ENCODE data around the gene MYH7B.
A peak's percentile ranks its signal among the peaks of the same experiment; 100 is the strongest.

MYH7B gene

DNA sequence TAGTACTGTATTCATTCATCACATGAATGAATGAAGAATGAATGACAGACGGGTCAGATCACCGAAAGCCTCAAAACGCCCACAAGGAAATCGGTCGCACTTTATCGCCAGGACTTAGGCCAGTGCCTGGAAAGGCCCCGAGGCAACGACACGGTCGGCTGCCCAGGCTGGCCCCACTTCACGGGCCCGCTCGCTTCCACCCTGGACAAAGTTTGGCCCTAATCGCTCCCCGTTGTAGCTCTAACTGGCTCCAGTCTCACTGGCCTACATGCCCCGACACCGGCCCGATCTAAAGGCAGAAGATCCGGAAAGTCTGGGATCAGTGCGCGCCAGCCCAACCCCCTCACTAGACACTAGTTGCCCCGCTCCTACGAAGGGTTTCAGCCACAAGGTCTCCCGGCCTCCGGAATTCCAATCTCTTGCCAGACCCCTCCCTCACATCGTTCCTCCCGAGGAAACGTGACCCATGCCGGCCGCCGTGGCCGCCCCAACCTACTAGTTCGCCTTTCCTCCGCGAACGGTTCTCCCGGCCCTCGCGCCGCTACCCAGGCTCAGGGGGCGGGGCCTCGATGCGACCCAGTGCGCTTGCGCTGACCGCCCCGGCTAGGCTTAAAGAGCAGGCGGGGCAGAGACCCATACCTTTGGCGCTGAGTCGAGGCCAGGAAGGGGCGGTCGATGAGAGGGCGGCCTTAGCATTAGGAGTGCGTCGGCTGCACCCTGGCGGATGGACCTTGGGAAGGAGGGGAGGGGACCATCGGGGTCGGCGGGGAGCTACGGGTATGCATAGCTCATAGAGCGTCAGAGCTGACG, at the start of gene MYH7B, which contains the start of gene GSS:
Gene MYH7B (plus strand): TSS at position 638 of the 810 bp plus-strand sequence. CDS start 22,138 bp downstream, outside the sequence.
Gene GSS (minus strand): TSS at position 576 of the 810 bp plus-strand sequence. CDS start 3,954 bp downstream, outside the sequence.
- peak within 1 kb of the TSS; percentile 86 for H3K27ac ChIP-seq
- peak; percentile 55 for DNase-seq (ENCODE audit: low read depth, low spot score)

DNA sequence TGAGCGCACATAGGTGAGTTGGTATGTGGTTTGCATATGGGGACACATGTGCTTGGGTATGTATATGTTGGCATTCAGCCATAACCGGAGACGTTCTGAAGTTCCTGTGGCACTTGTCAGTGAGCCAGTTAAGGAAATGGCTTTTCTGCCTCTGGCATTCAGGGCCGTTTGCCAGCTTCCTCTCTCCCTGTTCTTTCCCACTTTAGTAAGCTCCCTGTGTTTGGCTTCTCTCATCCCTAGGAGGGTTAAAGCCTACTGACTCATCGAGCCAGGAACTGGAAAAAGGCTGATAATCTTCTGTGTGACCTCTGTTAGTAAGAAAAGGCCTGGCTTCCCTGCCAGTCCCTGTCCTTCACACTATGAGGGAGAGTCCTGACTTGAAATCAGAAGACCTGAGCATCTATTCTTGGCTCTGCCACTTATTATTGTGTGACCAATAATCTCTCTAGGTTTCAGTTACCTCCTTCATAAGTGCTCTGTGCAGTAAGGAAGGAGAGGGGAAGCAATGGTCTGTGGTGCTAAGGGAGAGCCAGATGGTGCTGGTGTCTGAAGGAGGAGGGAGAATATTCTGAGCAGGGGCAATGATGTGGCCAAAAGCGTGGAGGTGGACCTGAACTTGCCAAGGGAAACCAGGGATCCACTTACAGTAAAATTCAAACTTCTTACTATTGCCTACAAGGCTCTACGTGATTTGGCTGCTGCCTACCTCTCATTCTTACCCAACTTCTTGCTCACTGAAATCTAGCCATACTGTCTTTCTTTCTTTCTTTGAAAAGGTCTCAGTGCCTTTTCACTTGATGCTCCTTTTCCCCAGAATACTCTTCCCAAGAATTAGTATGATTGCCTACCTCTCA, 47.8 kb upstream of the MYH7B start:
- peak; percentile 50 for DNase-seq (ENCODE audit: low read depth, low spot score)

DNA sequence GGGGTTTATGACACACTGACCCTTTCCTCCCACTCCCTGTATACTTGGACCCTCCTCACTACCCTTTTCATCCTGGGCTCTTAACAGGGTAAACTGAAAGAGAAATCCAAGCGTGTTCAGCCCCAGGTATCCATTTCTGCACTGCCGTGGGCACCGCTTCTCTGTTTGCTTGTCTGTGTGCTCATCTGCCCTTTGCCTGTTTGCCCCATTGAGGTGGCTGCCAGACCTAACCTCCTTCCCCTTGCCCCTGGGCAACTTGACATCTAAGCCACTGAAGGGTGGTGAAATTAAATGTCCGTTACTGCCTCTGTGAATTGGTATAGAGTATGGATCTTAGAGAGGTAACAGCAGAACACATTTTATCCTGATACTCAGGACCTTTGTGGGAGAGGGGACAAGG, 40.5 kb upstream of the MYH7B start:
- no peak for DNase-seq (ENCODE audit: low read depth, low spot score)
- no peak overlapping the region for H3K27ac ChIP-seq

More for the DNA sequence above, 47.8 kb upstream of the MYH7B start:
- H3K27ac ChIP-seq, result peak overlapping the region; percentile 53

DNA sequence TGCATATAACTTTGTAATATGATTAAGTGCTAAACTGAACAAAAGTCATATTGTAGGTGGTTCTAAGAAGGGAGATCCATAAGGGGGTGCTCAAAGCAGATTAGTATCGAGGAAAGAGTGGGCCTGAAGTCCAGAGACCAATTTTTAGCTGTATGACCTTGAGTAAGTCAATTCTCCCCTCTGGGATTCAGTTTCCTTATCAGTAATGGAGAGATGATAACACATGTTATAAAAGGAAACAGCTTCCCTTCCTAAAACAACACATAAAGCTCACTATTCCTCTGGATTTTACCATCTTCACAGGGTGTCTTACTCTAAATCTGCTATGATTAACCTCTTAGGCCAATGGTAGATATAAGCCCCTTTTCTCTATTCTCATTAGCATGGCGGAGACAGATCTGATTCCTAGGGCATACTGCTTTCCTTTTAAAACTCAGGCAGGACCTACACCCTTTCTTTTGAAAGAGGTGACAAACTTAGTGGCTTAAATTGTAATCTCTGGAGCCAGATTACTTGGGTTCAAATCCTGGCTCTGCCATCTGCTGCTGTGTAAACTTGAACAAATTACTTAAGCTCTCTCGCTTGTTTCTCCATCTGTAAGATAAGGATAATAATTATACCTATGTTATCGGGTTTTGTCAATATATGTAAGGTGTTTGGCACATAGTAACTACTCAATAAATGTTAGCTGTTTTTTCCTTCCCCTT, 39.8 kb upstream of the MYH7B start:
- no peak for DNase-seq (ENCODE audit: low read depth, low spot score)
- H3K27ac ChIP-seq, result no peak overlapping the region

DNA sequence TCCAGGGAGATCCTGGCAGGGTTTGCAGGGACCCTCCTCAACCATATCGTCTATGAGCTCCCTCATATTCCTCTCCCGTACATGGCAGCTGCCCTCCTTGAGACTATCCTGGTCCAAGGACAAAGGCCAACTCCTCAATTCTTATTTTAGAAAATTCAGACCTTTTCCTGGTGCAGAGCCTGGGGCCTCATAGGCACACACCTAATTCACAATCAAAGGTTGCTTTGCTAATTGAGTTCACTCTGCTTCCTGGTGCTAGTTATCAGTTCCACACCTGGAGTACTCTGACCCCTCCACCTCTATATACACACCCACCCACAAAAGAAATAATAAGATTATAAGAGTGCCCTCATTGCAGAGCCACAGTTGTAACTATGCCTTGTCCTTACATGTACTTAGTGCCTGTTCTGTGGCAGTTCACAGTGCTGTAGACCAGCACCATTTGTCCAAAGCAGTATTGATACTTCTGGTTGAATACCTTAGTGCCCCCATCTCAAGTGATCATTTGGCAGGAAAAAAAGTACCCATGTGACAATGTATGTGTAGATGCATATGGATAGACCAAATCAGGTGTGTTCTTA, 38.8 kb upstream of the MYH7B start:
- H3K27ac ChIP-seq, result no peak overlapping the region
- DNase-seq (ENCODE audit: low read depth, low spot score), result no peak

DNA sequence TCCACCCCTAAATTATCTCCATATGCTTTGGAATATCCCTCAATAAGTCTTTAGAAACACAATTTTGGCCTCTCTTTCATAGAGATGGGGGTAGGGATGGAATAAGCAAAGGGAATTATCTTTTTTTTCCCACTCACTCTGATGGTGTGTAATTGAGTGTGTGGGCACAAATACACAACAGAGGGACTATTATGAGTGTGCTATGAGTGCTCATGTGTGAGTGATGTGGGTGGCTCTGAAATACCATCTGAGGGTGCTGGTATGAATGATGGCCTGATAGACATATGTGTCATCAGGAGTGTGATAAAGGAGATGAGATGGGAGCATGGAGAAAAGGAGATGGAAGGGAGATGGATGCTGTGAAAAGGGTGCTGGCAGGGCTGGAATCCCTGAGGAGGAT, 35.6 kb upstream of the MYH7B start:
- no peak overlapping the region for H3K27ac ChIP-seq
- no peak for DNase-seq (ENCODE audit: low read depth, low spot score)

DNA sequence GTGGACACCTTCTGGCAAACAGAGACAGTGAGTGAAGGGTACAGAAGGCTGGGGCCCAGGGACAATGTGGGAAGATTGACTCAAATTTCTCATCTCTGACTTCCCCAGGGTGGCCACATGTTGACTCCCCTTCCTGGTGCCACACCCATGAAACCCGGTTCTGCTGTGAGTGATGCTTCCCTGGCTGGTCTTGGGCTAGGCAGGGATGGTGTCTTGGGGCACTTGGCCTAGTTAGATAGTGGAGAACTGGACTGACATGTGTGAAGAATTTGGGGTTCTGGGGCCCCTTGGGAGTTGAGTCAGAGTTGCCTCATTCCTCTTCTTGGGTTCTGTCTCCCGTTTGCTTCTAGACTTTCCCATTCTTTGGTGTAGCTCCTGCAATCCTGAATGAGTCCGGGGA, 34.2 kb upstream of the MYH7B start:
- H3K27ac ChIP-seq, result no peak overlapping the region
- no peak for DNase-seq (ENCODE audit: low read depth, low spot score)

DNA sequence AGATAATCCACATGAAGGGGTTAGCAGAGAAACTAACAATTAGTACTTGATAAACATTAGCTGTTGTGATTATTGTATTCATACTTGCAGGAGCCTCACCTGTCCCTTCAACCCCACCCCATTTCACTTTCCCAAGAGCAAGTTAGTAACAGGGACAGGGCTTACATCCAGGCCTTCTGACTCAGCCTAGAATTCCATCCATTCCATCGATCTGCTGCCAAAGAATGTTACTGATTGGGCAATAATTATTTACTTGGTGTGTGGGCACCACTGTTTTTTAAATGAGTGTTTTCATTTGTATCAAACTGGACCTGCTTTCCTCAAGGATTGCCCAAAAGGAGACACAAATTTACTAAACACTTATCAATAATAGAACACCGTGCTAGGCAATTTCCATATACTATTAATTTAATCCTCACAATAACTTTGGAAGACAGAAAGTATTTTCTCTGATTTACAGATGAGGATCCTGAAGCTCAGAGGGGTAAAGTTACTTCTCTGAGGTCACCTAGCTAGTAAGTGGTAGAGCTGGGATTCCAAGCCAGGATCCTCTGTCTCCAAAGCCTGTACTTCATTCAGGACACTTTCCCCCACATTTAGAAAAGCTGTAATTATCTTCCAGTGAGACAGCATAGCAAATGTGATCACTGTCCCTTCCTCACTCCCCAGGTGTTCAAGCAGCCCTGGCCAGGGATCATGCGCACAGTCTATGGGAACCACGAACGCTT, 32.9 kb upstream of the MYH7B start:
- H3K27ac ChIP-seq, result peak overlapping the region; percentile 31
- peak; percentile 61 for DNase-seq (ENCODE audit: low read depth, low spot score)

DNA sequence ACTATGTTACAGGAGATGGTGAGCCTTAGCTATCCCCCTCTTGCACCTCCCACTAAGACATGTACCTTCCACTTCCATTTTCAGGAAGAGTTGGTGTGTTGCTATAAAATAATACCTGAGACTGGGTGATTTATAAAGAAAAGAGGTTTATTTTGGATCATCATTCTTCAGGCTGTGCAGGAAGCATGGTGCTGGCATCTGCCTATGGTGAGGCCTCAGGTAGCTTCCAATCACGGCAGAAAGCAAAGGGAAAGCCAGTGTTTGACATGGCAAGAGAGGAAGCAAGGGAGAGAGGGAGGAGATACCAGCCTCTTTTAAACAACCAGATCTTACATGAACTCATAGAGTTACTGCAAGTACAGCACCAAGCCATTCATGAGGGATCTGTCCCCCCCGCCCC, 32.3 kb upstream of the MYH7B start:
- H3K27ac ChIP-seq, result peak overlapping the region; percentile 31
- no peak for DNase-seq (ENCODE audit: low read depth, low spot score)

DNA sequence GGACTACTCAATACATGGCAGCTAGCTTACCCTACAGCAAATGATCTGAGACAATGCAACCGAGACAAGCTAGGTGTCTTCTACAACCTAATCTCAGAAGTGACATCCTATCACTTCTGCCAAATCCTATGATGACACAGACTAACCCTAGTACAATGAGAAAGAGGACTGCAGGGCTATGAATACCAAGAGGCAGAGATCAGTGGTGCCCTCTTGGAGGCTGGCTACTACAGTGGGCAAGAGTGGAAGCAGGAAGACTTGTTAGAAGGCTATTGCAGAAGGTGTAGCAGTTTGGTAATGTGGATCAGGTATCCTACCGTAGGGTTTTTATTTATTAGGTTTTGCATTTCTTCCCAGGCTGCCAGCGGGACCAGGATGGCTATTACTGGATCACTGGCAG, 30.3 kb upstream of the MYH7B start:
- no peak for DNase-seq (ENCODE audit: low read depth, low spot score)
- no peak overlapping the region for H3K27ac ChIP-seq

DNA sequence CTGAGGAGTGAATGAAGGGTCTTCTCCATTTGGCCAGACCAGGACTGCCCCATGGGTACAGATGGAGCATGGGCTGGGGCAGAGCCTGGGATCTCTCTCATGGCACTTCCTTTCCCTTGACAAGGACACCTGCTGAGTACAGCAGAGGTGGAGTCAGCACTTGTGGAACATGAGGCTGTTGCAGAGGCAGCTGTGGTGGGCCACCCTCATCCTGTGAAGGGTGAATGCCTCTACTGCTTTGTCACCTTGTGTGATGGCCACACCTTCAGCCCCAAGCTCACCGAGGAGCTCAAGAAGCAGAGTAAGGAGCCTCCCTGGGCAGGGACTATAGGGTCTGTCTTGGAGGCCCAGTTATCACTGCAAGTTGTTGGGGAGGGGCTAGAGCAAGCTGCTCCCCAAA, 29.7 kb upstream of the MYH7B start:
- H3K27ac ChIP-seq, result no peak overlapping the region

DNA sequence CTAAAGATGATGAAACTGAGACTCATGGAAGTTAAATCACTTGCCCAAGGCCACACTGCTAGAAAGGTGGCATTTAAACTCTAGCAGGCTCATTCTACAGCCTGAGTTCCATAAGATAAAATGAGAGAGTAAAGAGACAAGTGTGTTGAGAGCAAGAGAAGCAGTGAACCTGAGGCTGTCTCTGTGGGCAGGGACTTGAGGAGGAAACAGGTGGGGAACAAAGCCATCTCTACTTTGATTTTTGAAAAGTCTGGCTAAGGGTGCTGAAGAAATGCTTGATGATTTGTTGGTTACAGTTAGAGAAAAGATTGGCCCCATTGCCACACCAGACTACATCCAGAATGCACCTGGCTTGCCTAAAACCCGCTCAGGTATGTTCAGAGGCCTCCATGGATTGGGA, 29.1 kb upstream of the MYH7B start:
- no peak overlapping the region for H3K27ac ChIP-seq
- DNase-seq (ENCODE audit: low read depth, low spot score), result no peak

More for the DNA sequence above, 29.7 kb upstream of the MYH7B start:
- DNase-seq (ENCODE audit: low read depth, low spot score), result no peak

DNA sequence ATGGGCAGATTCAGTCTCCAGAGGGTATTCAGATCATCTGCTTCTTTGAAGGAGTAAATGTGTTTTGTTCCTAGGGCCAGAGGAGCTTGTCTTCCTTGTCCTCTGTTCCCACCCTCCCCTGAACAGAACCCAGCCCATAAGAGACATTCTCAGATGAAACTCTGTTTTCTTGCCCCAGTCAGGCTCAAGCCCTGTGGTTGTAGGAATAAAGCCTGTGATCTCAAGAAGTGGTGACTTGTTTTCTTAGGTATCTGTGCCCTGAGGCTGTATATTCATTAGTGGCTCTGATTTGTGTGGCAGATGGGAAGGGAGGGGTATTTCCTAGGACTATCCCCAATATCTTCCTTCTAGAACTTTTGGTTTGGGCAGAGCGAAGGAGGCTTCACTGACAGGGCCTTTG, 27.9 kb upstream of the MYH7B start:
- no peak for DNase-seq (ENCODE audit: low read depth, low spot score)
- peak overlapping the region; percentile 28 for H3K27ac ChIP-seq

DNA sequence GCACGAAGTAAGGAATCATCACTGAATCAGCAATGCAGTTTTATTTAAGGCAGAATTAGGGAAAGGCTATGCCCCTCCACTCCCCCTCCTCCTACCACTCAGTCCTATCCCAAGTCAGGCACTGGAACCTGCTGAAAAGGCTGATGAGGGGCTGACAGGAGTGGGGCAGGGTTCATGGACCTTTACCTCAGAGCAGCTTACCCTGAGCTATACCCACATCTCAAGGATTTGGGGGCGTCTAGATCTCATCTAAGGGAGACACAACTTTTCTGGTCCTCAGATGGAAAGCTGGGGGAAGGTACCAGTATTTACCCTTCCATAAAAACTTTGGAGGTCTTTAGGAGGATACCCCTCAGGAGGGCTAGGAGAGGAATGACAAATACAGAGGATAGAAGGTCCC, 27.3 kb upstream of the MYH7B start:
- no peak overlapping the region for H3K27ac ChIP-seq
- no peak for DNase-seq (ENCODE audit: low read depth, low spot score)

DNA sequence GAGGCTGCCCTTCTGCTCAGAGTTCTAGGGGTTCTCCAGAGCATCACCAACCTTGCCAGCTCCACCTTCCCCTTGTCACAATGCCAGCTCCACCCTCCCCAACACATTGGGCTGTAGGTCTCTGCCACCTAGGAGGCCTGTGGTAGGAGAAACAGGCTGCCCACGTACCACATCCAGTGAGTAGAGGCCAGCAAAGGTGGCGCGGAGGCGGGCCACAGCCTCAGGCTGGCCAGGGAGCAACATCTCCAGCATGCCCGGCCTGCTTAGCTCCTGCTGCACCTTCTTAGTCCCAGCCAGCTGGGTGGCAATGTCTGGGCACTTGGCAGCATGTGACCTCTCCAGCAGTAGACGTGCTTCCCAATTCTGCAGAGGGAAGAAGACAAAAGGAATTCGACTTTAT, 23.9 kb upstream of the MYH7B start:
- DNase-seq (ENCODE audit: low read depth, low spot score), result no peak
- no peak overlapping the region for H3K27ac ChIP-seq

DNA sequence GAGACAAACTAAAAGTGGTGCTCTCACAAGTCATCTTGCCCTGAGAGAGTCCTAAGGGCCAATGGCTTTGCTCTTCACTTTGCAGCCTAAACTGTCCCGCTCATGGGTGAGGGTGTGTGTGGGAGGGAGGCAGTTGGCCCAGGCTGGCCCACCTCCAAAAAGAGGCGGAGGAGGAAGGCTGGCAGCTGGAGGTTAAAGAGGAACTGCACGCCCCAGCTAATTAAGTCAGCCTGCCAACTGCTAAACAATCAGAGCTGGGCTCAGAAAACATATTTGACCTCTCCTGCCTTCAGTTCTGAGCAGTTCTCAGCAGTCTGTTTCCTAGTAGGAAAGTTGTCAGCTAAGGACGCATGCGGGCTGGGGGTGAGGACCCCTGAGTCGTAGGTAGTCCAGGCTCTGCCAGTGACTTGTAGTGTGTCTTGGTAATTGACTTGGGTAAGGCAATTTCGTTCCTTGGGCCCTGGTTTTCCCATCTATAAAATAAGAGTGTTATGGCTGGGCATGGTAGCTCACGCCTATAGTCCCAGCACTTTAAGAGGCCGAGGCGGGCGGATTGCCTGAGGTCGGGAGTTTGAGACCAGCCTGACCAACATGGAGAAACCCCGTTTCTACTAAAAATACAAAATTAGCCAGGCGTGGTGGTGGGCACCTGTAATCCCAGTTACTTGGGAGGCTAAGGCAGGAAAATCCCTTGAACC, 17.1 kb upstream of the MYH7B start:
- DNase-seq (ENCODE audit: low read depth, low spot score), result no peak

DNA sequence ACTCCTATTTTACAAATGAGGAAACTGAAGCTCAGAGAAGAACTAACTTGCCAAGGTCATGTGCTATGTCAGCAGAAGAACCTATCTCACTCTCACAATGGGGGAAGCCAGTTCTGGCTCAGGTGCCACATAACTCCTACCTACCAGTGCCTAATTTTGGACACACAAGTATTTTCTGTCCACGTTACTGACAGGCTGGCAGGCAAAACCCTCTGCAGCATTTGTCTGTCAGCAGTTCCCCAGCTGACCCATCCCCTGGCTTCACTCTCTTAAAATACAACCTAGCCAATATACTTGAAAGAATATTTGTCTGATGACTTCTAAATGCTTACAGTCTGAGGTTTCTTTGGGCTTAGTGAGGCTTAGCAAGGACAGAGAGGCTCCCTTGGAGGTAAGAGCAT, 15.6 kb upstream of the MYH7B start:
- DNase-seq (ENCODE audit: low read depth, low spot score), result no peak
- H3K27ac ChIP-seq, result no peak overlapping the region

More for the DNA sequence above, 17.1 kb upstream of the MYH7B start:
- H3K27ac ChIP-seq, result no peak overlapping the region

DNA sequence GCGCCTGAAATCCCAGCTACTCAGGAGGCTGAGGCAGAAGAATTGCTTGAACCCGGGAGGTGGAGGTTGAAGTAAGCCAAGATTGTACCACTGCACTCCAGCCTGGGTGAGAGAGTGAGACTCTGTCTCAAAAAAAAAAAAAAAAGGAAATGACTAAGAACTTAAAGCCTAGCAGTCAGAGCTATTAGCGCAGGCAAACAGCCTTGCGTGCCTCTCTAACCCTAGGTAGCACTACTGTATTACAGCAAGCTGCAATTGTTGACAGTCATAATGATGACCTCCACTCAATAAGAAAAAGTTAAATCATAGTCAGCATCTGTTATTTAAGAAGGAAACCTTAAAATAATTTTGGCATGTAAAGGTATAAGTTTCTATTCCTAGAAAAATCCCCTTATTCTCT, 14.4 kb upstream of the MYH7B start:
- no peak for DNase-seq (ENCODE audit: low read depth, low spot score)
- H3K27ac ChIP-seq, result no peak overlapping the region

DNA sequence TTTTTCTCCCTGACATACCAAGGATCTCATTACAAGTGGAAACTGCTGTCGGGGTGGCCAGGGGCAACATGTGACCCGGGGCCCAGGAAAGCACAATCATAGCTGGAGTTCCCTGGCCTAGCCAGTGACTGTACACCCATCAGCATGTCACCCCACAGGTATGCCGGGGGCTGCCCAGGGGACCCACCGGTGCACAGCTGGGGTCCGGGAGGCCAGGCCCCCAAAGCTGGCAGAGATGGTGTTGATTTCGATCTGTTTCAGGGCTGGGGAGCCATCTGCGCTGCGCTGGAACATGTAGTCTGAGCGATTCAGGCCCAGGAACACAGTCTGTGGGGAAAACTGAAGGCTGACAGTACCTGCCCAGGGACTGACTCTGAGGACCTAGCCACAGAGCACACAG, 13.4 kb upstream of the MYH7B start:
- DNase-seq (ENCODE audit: low read depth, low spot score), result no peak
- H3K27ac ChIP-seq, result no peak overlapping the region

Measured in epithelial cell of prostate (primary cell).